Measurements from ENCODE around the gene TSTD1. TPM values are rescaled to one million over a fixed set of nuclear protein-coding genes. Genes with fewer than 3 reads are reported as not detected.
"Not testable (repeated sequence)": the region's sequence is repeated elsewhere in the genome, so short reads cannot be mapped to it uniquely, and the experiment has no call there.

The TSTD1 gene
- total and polyA plus RNA-seq, 7 experiments from 2014 or later = 49.8 to 494 (median 75.8) TPM

DNA sequence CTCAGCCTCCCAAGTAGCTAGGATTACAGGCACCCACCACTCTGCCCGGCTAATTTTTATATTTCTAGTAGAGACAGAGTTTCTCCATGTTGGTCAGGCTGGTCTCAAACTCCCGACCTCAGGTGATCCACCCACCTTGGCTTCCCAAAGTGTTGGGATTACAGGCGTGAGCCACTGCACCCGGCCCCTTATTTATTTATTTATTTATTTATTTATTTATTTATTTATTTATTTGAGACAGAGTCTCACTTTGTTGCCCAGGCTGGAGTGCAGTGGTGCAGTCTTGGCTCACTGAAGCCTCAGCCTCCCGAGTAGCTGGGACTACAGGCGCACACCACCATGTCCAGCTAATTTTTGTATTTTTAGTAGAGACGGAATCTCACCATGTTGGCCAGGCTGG lies 26.9 kb upstream of the TSTD1 start:
- H3K27me3 ChIP-seq (ENCODE audit: control insufficient read depth in 2 of 2, insufficient read depth in 2 of 2, low read length in 2 of 2); H3K9me3 ChIP-seq (ENCODE audit: control insufficient read depth in 2 of 3, low read length in 3 of 3); H3K4me3 ChIP-seq (ENCODE audit: low read length); intact Hi-C loops (cut with micrococcal nuclease); DNase-seq; H3K9me3 Mint-ChIP-seq; ATAC-seq; H3K27me3 Mint-ChIP-seq: not testable (repeated sequence)
- peaks cover 45 to 83% (median 66%) of the 10 kb centered on the region in 7 donors for H3K4me1 Mint-ChIP-seq
- Histone ChIP-seq H3K27ac (ENCODE audit: low read depth, low read length) (peak overlapping the region; percentile 57), H3K36me3 (ENCODE audit: control insufficient read depth in 2 of 3, insufficient read depth in 3 of 3, low read length in 3 of 3) (peaks cover 0 to 40% (median 4%) of the 10 kb centered on the region in 3 experiments), H3K4me1 (ENCODE audit: control insufficient read depth in 2 of 2, insufficient read depth in 2 of 2, low read length in 2 of 2) (peaks cover 58 to 62% of the 10 kb centered on the region in 2 donors)
- peak overlapping the region; percentile 59 to 100 (median 92) for H3K4me3 Mint-ChIP-seq
- ChIA-PET CTCF (interaction anchor here (0.7 to 1.8 kb wide), 5 partner anchors 8 to 297 kb away, joined by 3 to 8 read pairs (median 4); partner anchors contain the start of gene KLHDC9), POLR2A (interaction anchor here (0.7 to 10.9 kb wide), 3 partner anchors 11 to 233 kb away, joined by 3 to 377 read pairs (median 5); partner anchors contain the start of genes TSTD1 and USF1)
- peaks cover 6 to 48% (median 19%) of the 10 kb centered on the region in 5 donors for H3K36me3 Mint-ChIP-seq
- H3K27ac Mint-ChIP-seq = peak overlapping the region in 8 of 9 donors; percentile 16 to 95 (median 90)

DNA sequence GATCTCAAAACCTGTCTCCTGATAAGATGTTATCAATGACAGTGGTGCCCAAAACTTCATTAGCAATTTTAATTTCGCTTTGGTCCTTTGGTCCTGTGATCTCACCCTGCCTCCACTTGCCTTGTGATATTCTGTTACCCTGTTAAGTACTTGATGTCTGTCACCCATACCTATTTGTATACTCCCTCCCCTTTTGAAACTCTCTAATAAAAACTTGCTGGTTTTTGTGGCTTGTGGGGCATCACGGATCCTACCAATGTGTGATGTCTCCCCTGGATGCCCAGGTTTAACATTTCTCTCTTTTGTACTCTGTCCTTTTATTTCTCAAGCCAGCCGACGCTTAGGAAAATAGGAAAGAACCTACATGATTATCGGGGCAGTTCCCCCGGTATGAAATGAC lies 25.2 kb upstream of the TSTD1 start:
- intact Hi-C loops (cut with micrococcal nuclease); H3K27me3 ChIP-seq (ENCODE audit: control insufficient read depth in 2 of 2, insufficient read depth in 2 of 2, low read length in 2 of 2); ATAC-seq; H3K9me3 ChIP-seq (ENCODE audit: control insufficient read depth in 2 of 3, low read length in 3 of 3); DNase-seq; H3K9me3 Mint-ChIP-seq; CTCF ChIA-PET; H3K27me3 Mint-ChIP-seq: not testable (repeated sequence)
- POLR2A ChIA-PET = interaction anchor here (10.9 kb wide), 1 partner anchor 19 kb away, joined by 377 read pairs; the partner anchor contains the start of genes TSTD1 and USF1
- Mint-ChIP-seq H3K27ac (peak overlapping the region; percentile 73 to 95 (median 88)), H3K36me3 (peaks cover 2 to 48% (median 19%) of the 10 kb centered on the region in 5 donors), H3K4me1 (peaks cover 54 to 90% (median 68%) of the 10 kb centered on the region in 7 donors), H3K4me3 (peak overlapping the region; percentile 68 to 99 (median 79))
- H3K36me3 ChIP-seq (ENCODE audit: control insufficient read depth in 2 of 3, insufficient read depth in 3 of 3, low read length in 3 of 3) = peaks cover 0 to 46% (median 4%) of the 10 kb centered on the region in 3 experiments
- peaks cover 58 to 64% of the 10 kb centered on the region in 2 donors for H3K4me1 ChIP-seq (ENCODE audit: control insufficient read depth in 2 of 2, insufficient read depth in 2 of 2, low read length in 2 of 2)
- peak overlapping the region; percentile 57 for H3K27ac ChIP-seq (ENCODE audit: low read depth, low read length)
- H3K4me3 ChIP-seq (ENCODE audit: low read length) = peak overlapping the region; percentile 13

DNA sequence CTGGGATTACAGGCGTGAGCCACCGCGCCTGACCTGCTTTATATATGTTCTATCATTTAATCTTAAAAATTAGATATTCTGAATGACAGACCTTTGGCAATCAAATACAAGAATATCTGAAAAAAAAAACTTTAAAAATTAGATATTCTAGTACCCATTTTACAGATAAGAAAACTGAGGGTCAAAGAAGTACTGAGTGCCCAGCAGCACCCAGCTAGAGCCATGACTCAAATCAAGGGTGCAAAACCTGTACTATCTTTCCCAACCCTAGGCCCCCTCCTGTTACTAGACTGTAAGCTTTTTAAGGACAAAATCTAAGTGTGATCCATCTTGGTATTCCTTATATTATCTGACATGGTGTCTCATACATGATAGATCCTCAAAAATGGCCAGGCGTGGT lies 22.7 kb upstream of the TSTD1 start:
- peak overlapping the region in 7 of 9 donors; percentile 2 to 90 (median 84) for H3K27ac Mint-ChIP-seq
- H3K9me3 ChIP-seq (ENCODE audit: control insufficient read depth in 2 of 3, low read length in 3 of 3) = no peaks in the 10 kb centered on the region
- H3K4me1 ChIP-seq (ENCODE audit: control insufficient read depth in 2 of 2, insufficient read depth in 2 of 2, low read length in 2 of 2) = peaks cover 44 to 56% of the 10 kb centered on the region in 2 donors
- H3K9me3 Mint-ChIP-seq = no peaks in the 10 kb centered on the region
- DNase-seq = no peak
- H3K4me3 Mint-ChIP-seq = peak overlapping the region in 4 of 10 donors; percentile 30 to 77 (median 70)
- H3K4me3 ChIP-seq (ENCODE audit: low read length) = no peak overlapping the region
- POLR2A ChIA-PET = interaction anchor here (0.9 to 4.7 kb wide), 6 partner anchors 8 to 71 kb away, joined by 3 to 44 read pairs (median 5); partner anchors contain the start of genes ARHGAP30, DEDD and USF1
- H3K36me3 Mint-ChIP-seq = peaks cover 4 to 38% (median 13%) of the 10 kb centered on the region in 5 donors
- peaks cover 47 to 81% (median 60%) of the 10 kb centered on the region in 7 donors for H3K4me1 Mint-ChIP-seq
- CTCF ChIA-PET = interaction anchor here (0.5 to 0.8 kb wide), 2 partner anchors 15 to 322 kb away, joined by 4 to 5 read pairs; no protein-coding TSS in a partner anchor
- intact Hi-C loops (cut with micrococcal nuclease) = no loop called here
- peak overlapping the region; percentile 44 for H3K27ac ChIP-seq (ENCODE audit: low read depth, low read length)
- ATAC-seq = no peak
- no peaks in the 10 kb centered on the region for H3K27me3 Mint-ChIP-seq
- H3K27me3 ChIP-seq (ENCODE audit: control insufficient read depth in 2 of 2, insufficient read depth in 2 of 2, low read length in 2 of 2) = no peaks in the 10 kb centered on the region
- H3K36me3 ChIP-seq (ENCODE audit: control insufficient read depth in 2 of 3, insufficient read depth in 3 of 3, low read length in 3 of 3) = peaks cover 11 to 64% (median 15%) of the 10 kb centered on the region in 3 experiments

DNA sequence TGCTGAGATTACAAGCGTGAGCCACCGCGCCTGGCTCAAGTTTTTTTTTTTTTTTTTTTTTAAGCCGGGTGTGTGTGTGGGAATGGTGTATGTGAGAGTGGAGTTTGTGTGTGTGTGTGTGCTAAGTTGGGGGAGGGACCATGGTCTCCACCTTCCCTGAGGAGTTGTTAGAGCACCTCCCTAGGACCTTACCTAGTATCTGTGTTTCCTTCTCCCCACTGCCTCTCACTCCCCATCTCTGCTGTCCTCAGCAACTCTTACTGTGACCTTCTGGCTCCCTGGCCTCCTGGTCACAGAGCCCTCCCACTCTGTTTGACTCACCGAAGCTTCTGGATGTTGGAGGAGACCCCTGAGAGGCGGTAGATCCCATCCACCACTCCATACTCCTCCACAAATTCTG lies 20.5 kb upstream of the TSTD1 start:
- Histone ChIP-seq H3K27me3 (ENCODE audit: control insufficient read depth in 2 of 2, insufficient read depth in 2 of 2, low read length in 2 of 2) (no peaks in the 10 kb centered on the region), H3K9me3 (ENCODE audit: control insufficient read depth in 2 of 3, low read length in 3 of 3) (no peaks in the 10 kb centered on the region), H3K27ac (ENCODE audit: low read depth, low read length) (peak overlapping the region; percentile 49), H3K4me3 (ENCODE audit: low read length) (no peak overlapping the region), H3K4me1 (ENCODE audit: control insufficient read depth in 2 of 2, insufficient read depth in 2 of 2, low read length in 2 of 2) (peaks cover 25 to 39% of the 10 kb centered on the region in 2 donors), H3K36me3 (ENCODE audit: control insufficient read depth in 2 of 3, insufficient read depth in 3 of 3, low read length in 3 of 3) (peaks cover 25 to 67% (median 28%) of the 10 kb centered on the region in 3 experiments)
- DNase-seq (no peak), ATAC-seq (no peak)
- no peaks in the 10 kb centered on the region for H3K27me3 Mint-ChIP-seq
- peaks cover 40 to 69% (median 51%) of the 10 kb centered on the region in 7 donors for H3K4me1 Mint-ChIP-seq
- H3K27ac Mint-ChIP-seq = peak overlapping the region in 8 of 9 donors; percentile 72 to 90 (median 81)
- intact Hi-C loops (cut with micrococcal nuclease) = loop anchor here in 1 of 2 donors (1.0 kb wide), 1 partner anchor 10 kb away; the partner anchor contains the start of gene ARHGAP30
- peak overlapping the region in 4 of 10 donors; percentile 21 to 62 (median 48) for H3K4me3 Mint-ChIP-seq
- ChIA-PET CTCF (interaction anchor here (0.6 to 1.1 kb wide), 2 partner anchors 39 to 427 kb away, joined by 3 to 4 read pairs; partner anchors contain the start of gene KLHDC9), POLR2A (interaction anchor here (1.1 to 4.7 kb wide), 3 partner anchors 10 to 21 kb away, joined by 4 to 44 read pairs (median 11); partner anchors contain the start of genes ARHGAP30, TSTD1 and USF1)
- no peaks in the 10 kb centered on the region for H3K9me3 Mint-ChIP-seq
- peaks cover 5 to 48% (median 16%) of the 10 kb centered on the region in 5 donors for H3K36me3 Mint-ChIP-seq

DNA sequence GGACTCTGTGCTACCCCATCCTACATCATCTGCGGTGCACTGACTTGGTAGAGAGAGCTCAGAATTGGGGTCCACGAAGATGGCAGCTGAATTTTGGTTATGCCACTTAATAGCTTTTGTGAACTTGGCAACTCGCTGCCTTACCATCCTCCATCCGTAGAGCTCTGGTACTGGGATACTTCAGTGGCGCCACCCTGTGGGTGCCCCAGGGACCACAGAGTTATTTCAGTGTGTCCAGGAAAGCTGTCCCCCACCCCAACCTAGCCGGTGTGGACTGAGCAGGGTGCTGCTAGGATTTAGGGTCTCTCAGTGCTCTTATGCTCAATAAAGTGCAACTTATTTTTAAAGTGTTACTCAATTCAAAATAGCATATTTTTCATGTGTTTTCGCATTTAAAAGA lies 16.0 kb upstream of the TSTD1 start:
- Mint-ChIP-seq H3K27me3 (no peaks in the 10 kb centered on the region), H3K9me3 (no peaks in the 10 kb centered on the region), H3K4me3 (no peak overlapping the region), H3K4me1 (peaks cover 20 to 40% (median 36%) of the 10 kb centered on the region in 7 donors), H3K36me3 (peaks cover 5 to 62% (median 27%) of the 10 kb centered on the region in 5 donors), H3K27ac (peak overlapping the region in 3 of 9 donors; percentile 25 to 39 (median 26))
- DNase-seq (no peak), ATAC-seq (no peak)
- Histone ChIP-seq H3K4me3 (ENCODE audit: low read length) (no peak overlapping the region), H3K36me3 (ENCODE audit: control insufficient read depth in 2 of 3, insufficient read depth in 3 of 3, low read length in 3 of 3) (peaks cover 63 to 89% (median 64%) of the 10 kb centered on the region in 3 experiments), H3K9me3 (ENCODE audit: control insufficient read depth in 2 of 3, low read length in 3 of 3) (no peaks in the 10 kb centered on the region), H3K27ac (ENCODE audit: low read depth, low read length) (peak overlapping the region; percentile 19), H3K27me3 (ENCODE audit: control insufficient read depth in 2 of 2, insufficient read depth in 2 of 2, low read length in 2 of 2) (no peaks in the 10 kb centered on the region), H3K4me1 (ENCODE audit: control insufficient read depth in 2 of 2, insufficient read depth in 2 of 2, low read length in 2 of 2) (peaks cover 5 to 8% of the 10 kb centered on the region in 2 donors)
- POLR2A ChIA-PET = interaction anchor here (0.5 to 5.9 kb wide), 7 partner anchors 9 to 875 kb away, joined by 3 to 36 read pairs (median 4); partner anchors contain the start of genes ARHGAP30, TSTD1 and USF1
- CTCF ChIA-PET = interaction anchor here (0.8 to 2.0 kb wide), 6 partner anchors 10 to 58 kb away, joined by 3 to 6 read pairs (median 4); partner anchors contain the start of gene ARHGAP30
- intact Hi-C loops (cut with micrococcal nuclease) = no loop called here

DNA sequence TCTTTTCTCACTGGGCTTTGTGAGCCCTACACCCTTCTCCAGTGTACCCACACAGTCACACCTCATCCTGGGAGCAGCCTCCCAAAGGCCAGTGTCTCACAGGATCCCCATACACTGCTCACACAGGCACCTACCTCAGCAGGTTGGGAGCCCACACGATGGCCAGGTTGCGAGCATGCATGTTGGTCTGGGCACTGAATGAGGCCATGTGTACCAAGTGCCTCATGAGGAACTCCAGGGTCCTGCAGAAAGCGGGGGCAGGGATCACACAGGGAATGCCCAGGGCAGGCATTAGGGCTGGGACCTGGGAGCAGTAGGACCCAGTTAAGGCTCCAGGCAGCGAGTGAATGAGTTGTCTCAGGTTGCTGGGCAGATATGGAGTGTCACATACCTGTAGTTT lies 15.5 kb upstream of the TSTD1 start:
- ChIA-PET CTCF (interaction anchor here (1.2 to 2.0 kb wide), 5 partner anchors 11 to 42 kb away, joined by 3 to 6 read pairs (median 3); partner anchors contain the start of gene ARHGAP30), POLR2A (interaction anchor here (0.5 to 5.9 kb wide), 7 partner anchors 8 to 874 kb away, joined by 3 to 36 read pairs (median 4); partner anchors contain the start of genes ARHGAP30, TSTD1 and USF1)
- H3K36me3 Mint-ChIP-seq = peaks cover 5 to 62% (median 28%) of the 10 kb centered on the region in 5 donors

More for the DNA sequence above, 15.5 kb upstream of the TSTD1 start:
- ATAC-seq (no peak), DNase-seq (no peak)
- H3K4me3 Mint-ChIP-seq = no peak overlapping the region
- Histone ChIP-seq H3K27ac (ENCODE audit: low read depth, low read length) (peak overlapping the region; percentile 19), H3K36me3 (ENCODE audit: control insufficient read depth in 2 of 3, insufficient read depth in 3 of 3, low read length in 3 of 3) (peaks cover 69 to 89% (median 70%) of the 10 kb centered on the region in 3 experiments), H3K4me3 (ENCODE audit: low read length) (no peak overlapping the region), H3K9me3 (ENCODE audit: control insufficient read depth in 2 of 3, low read length in 3 of 3) (no peaks in the 10 kb centered on the region), H3K27me3 (ENCODE audit: control insufficient read depth in 2 of 2, insufficient read depth in 2 of 2, low read length in 2 of 2) (no peaks in the 10 kb centered on the region), H3K4me1 (ENCODE audit: control insufficient read depth in 2 of 2, insufficient read depth in 2 of 2, low read length in 2 of 2) (peaks cover 0 to 4% of the 10 kb centered on the region in 2 donors)
- no peaks in the 10 kb centered on the region for H3K27me3 Mint-ChIP-seq
- H3K27ac Mint-ChIP-seq = peak overlapping the region in 3 of 9 donors; percentile 17 to 69 (median 41)
- intact Hi-C loops (cut with micrococcal nuclease) = no loop called here
- peaks cover 16 to 34% (median 30%) of the 10 kb centered on the region in 7 donors for H3K4me1 Mint-ChIP-seq
- H3K9me3 Mint-ChIP-seq = no peaks in the 10 kb centered on the region

Data from naive thymus-derived CD4-positive, alpha-beta T cell (primary cell).